SK-N-SH treated with all-trans-retinoic acid at 6 μM for 48 hours (cell line): ENCODE data around the gene AP5Z1.

Source experiments
- ATAC-seq: fragments of 200-7000 bp; cut with Tn5 transposase; 3 replicates; pipeline ENCODE4 v1.9.1; 2020; ENCODE audit warnings: mild to moderate bottlenecking, moderate library complexity
- ARNTL ChIP-seq: fragments of 450-650 bp; formaldehyde crosslinking; IDR thresholded peaks from 2 replicates; pipeline ENCODE4 v1.5.0; 2020; ENCODE audit warnings: low read depth, mild to moderate bottlenecking, moderate library complexity, borderline replicate concordance
- BACH2 ChIP-seq: fragments of 250-450 bp; sonication (Bioruptor Pico); IDR thresholded peaks from 2 replicates; pipeline ENCODE4 v1.9.0; 2021; ENCODE audit warnings: mild to moderate bottlenecking, borderline replicate concordance
- CREB5 ChIP-seq: fragments of 250-450 bp; sonication (Bioruptor Pico); IDR thresholded peaks from 2 replicates; pipeline ENCODE4 v1.5.1; 2020; ENCODE audit warnings: low read depth, mild to moderate bottlenecking, moderate library complexity
- CSDC2 ChIP-seq: fragments of 250-450 bp; sonication (Bioruptor Pico); IDR thresholded peaks from 2 replicates; pipeline ENCODE4 v1.5.0; 2020; ENCODE audit warnings: mild to moderate bottlenecking, moderate library complexity
- CSRNP3 ChIP-seq: fragments of 250-450 bp; sonication (Bioruptor Pico); IDR thresholded peaks from 2 replicates; pipeline ENCODE4 v1.5.1; 2021; ENCODE audit warnings: mild to moderate bottlenecking, moderate library complexity
- ESRRG ChIP-seq: fragments of 250-450 bp; sonication (Bioruptor Pico); IDR thresholded peaks from 2 replicates; pipeline ENCODE4 v1.6.1; 2021; ENCODE audit warnings: mild to moderate bottlenecking
- ISL1 ChIP-seq: fragments of 250-450 bp; sonication (Bioruptor Pico); IDR thresholded peaks from 2 replicates; pipeline ENCODE4 v2.1.2; 2022; ENCODE audit warnings: mild to moderate bottlenecking, moderate library complexity
- OSR1 ChIP-seq: fragments of 250-450 bp; sonication (Bioruptor Pico); IDR thresholded peaks from 2 replicates; pipeline ENCODE4 v1.8.0; 2022; ENCODE audit warnings: moderate library complexity, mild to moderate bottlenecking, inconsistent platforms
- PATZ1 ChIP-seq: fragments of 250-450 bp; sonication (Bioruptor Pico); IDR thresholded peaks from 2 replicates; pipeline ENCODE4 v1.8.0; 2020; ENCODE audit warnings: mild to moderate bottlenecking, moderate library complexity, borderline replicate concordance
- POU6F1 ChIP-seq: fragments of 250-450 bp; sonication (Bioruptor Pico); IDR thresholded peaks from 2 replicates; pipeline ENCODE4 v1.8.0; 2021; ENCODE audit warnings: low read depth, mild to moderate bottlenecking, moderate library complexity, borderline replicate concordance
- RARB ChIP-seq: fragments of 250-450 bp; sonication (Bioruptor Pico); IDR thresholded peaks from 2 replicates; pipeline ENCODE4 v1.8.0; 2021; ENCODE audit warnings: mild to moderate bottlenecking, moderate library complexity
- TCF4 ChIP-seq: fragments of 250-450 bp; sonication (Bioruptor Pico); IDR thresholded peaks from 2 replicates; pipeline ENCODE4 v1.8.0; 2021; ENCODE audit warnings: mild to moderate bottlenecking, moderate library complexity, borderline replicate concordance
- TOX ChIP-seq: fragments of 250-450 bp; sonication (Bioruptor Pico); IDR thresholded peaks from 2 replicates; pipeline ENCODE4 v1.8.0; 2021; ENCODE audit warnings: mild to moderate bottlenecking, moderate library complexity, borderline replicate concordance
- TSHZ2 ChIP-seq: fragments of 250-450 bp; sonication (Bioruptor Pico); IDR thresholded peaks from 2 replicates; pipeline ENCODE4 v1.5.0; 2020; ENCODE audit warnings: mild to moderate bottlenecking, moderate library complexity
- ZFP3 ChIP-seq: fragments of 250-450 bp; sonication (Bioruptor Pico); IDR thresholded peaks from 2 replicates; pipeline ENCODE4 v1.5.0; 2020; ENCODE audit warnings: mild to moderate bottlenecking, moderate library complexity
- ZFP30 ChIP-seq: fragments of 450-650 bp; formaldehyde crosslinking; IDR thresholded peaks from 2 replicates; pipeline ENCODE4 v1.5.0; 2022; ENCODE audit warnings: mild to moderate bottlenecking, moderate library complexity
- ZNF565 ChIP-seq: fragments of 450-650 bp; formaldehyde crosslinking; conservative IDR thresholded peaks from 2 replicates; pipeline ENCODE4 v1.5.0; 2020; ENCODE audit warnings: low read depth, mild to moderate bottlenecking, moderate library complexity
- ZNF70 ChIP-seq: fragments of 450-650 bp; formaldehyde crosslinking; IDR thresholded peaks from 2 replicates; pipeline ENCODE4 v1.5.0; 2020; ENCODE audit warnings: mild to moderate bottlenecking, moderate library complexity
- ZNF8 ChIP-seq: fragments of 450-650 bp; formaldehyde crosslinking; IDR thresholded peaks from 2 replicates; pipeline ENCODE4 v1.5.0; 2020; ENCODE audit warnings: mild to moderate bottlenecking, moderate library complexity

Gene AP5Z1

GRCh38 chr7:4729266-4729665, 46.2 kb upstream of the AP5Z1 start:
- ATAC-seq = no peak

GRCh38 chr7:4730276-4730675, 45.1 kb upstream of the AP5Z1 start:
- no peak for TF ChIP-seq ZNF565 (CRISPR knock-in tag)
- no peak for TF ChIP-seq CSRNP3 (CRISPR knock-in tag)
- no peak for TF ChIP-seq ZFP3 (CRISPR knock-in tag)
- TF ChIP-seq ZFP30 (CRISPR knock-in tag) = no peak
- ATAC-seq = no peak

More at GRCh38 chr7:4729266-4729665, 46.2 kb upstream of the AP5Z1 start:
- no peak for TF ChIP-seq ARNTL
- no peak for TF ChIP-seq POU6F1 (CRISPR knock-in tag)
- no peak for TF ChIP-seq CSRNP3 (CRISPR knock-in tag)
- no peak for TF ChIP-seq ZFP3 (CRISPR knock-in tag)
- TF ChIP-seq OSR1 (CRISPR knock-in tag) = no peak
- TF ChIP-seq ESRRG (CRISPR knock-in tag) = no peak
- no peak for TF ChIP-seq TSHZ2
- TF ChIP-seq ISL1 (CRISPR knock-in tag) = no peak
- TF ChIP-seq ZNF8 (CRISPR knock-in tag) = no peak
- no peak for TF ChIP-seq TOX (CRISPR knock-in tag)
- TF ChIP-seq RARB (CRISPR knock-in tag) = no peak
- TF ChIP-seq ZFP30 (CRISPR knock-in tag) = no peak

- TF ChIP-seq BACH2 (CRISPR knock-in tag) (no peak), ZFP3 (CRISPR knock-in tag) (no peak), ZNF70 (CRISPR knock-in tag) (no peak), CREB5 (CRISPR knock-in tag) (no peak), OSR1 (CRISPR knock-in tag) (no peak), ARNTL (no peak), TCF4 (CRISPR knock-in tag) (no peak), PATZ1 (CRISPR knock-in tag) (no peak), RARB (CRISPR knock-in tag) (no peak), CSDC2 (no peak), ZFP30 (CRISPR knock-in tag) (no peak)
- TF ChIP-seq, all 23 proteins: peak for 0
- no peak for ATAC-seq
These were observed 44.5 kb upstream of the AP5Z1 start for GRCh38 chr7:4730971-4731370.
